ENCODE data around the gene ADGRL1. TPM values are rescaled to one million over a fixed set of nuclear protein-coding genes. Genes with fewer than 3 reads are reported as not detected.

The ADGRL1 gene
- total RNA-seq, 1 experiment from 2014 or later = 26.5 TPM

DNA sequence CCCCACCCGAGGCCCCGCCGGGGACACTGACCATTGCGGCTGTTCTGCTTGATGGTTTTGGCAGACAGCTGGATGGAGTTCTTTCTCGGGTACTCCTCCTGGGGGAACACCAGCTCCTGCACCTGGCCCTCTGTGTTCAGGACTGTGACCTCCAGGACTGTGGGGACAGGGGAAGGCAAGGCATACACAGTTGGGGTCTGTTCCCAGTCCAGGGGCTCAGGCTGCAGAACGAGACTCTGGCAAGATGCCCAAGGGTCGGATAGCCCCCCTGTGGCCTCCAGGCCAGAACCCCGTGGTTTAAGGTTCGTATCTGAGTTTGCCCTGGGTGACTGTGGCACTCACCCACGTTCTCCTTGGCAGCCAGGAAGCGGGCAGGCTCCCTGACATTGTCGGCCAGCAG lies 46.9 kb downstream of the ADGRL1 start:
- intact Hi-C loops (cut with micrococcal nuclease; ENCODE audit: unreplicated experiment) = no loop called here
- no peaks in the 10 kb centered on the region for H3K4me1 Mint-ChIP-seq (ENCODE audit: low read depth, unreplicated experiment)
- H3K4me3 Mint-ChIP-seq (ENCODE audit: low read depth, unreplicated experiment) = no peak overlapping the region
- H3K27me3 Mint-ChIP-seq (ENCODE audit: unreplicated experiment) = no peaks in the 10 kb centered on the region
- H3K27ac Mint-ChIP-seq (ENCODE audit: unreplicated experiment) = no peak overlapping the region
- no TSS peak for BruUV-seq (replicated peaks)
- CTCF ChIA-PET = interaction anchor here (0.6 kb wide), 1 partner anchor 274 kb away, joined by 4 read pairs; no protein-coding TSS in a partner anchor
- DNase-seq = no peak
- no peaks in the 10 kb centered on the region for H3K9me3 Mint-ChIP-seq (ENCODE audit: low read depth, unreplicated experiment)
- TF ChIP-seq, protein P1, sequence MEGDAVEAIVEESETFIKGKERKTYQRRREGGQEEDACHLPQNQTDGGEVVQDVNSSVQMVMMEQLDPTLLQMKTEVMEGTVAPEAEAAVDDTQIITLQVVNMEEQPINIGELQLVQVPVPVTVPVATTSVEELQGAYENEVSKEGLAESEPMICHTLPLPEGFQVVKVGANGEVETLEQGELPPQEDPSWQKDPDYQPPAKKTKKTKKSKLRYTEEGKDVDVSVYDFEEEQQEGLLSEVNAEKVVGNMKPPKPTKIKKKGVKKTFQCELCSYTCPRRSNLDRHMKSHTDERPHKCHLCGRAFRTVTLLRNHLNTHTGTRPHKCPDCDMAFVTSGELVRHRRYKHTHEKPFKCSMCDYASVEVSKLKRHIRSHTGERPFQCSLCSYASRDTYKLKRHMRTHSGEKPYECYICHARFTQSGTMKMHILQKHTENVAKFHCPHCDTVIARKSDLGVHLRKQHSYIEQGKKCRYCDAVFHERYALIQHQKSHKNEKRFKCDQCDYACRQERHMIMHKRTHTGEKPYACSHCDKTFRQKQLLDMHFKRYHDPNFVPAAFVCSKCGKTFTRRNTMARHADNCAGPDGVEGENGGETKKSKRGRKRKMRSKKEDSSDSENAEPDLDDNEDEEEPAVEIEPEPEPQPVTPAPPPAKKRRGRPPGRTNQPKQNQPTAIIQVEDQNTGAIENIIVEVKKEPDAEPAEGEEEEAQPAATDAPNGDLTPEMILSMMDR (IDR thresholded peaks at IDR 0.05; ENCODE audit: unreplicated experiment) = no peak
- H3K36me3 Mint-ChIP-seq (ENCODE audit: insufficient read depth, unreplicated experiment) = no peaks in the 10 kb centered on the region

DNA sequence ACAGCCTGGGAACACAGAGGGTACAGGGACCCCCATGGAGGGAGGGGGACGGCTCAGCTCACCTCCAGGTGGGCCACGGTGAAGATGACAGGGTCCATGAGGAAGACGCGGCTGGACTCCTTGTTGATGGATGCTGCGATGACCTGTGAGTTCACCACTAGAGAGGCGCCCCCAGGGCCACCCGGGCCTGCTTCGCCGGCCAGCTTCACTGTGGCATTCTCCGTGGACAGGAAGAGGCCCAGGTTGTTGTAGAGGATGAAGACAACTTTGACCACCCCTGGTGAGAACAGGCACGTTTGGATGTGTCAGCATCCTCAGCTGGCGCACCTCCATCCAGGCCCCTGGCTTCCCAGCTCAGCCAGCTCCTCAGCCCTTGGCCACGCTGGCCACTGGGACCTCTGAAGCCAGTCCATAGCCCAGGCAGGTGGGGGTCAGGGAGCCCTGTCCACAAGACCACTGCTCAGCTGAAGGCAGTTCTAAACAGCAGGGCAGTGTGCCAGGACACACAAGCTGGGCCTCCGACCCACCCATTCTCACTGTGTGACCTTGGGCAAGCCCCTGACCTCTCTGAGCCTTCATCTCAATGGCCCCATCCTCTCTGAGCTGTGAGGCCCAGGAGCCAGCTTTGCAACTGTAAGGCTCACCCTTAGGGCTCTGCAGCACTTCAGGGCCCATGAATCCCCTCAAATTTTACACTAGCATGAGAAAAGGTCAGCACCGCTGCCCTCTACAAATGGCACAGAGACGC lies 47.5 kb downstream of the ADGRL1 start:
- CTCF ChIA-PET = interaction anchor here (0.5 kb wide), 1 partner anchor 427 kb away, joined by 3 read pairs; no protein-coding TSS in a partner anchor
- Mint-ChIP-seq H3K36me3 (ENCODE audit: insufficient read depth, unreplicated experiment) (no peaks in the 10 kb centered on the region), H3K27me3 (ENCODE audit: unreplicated experiment) (no peaks in the 10 kb centered on the region), H3K27ac (ENCODE audit: unreplicated experiment) (no peak overlapping the region), H3K9me3 (ENCODE audit: low read depth, unreplicated experiment) (no peaks in the 10 kb centered on the region), H3K4me3 (ENCODE audit: low read depth, unreplicated experiment) (no peak overlapping the region), H3K4me1 (ENCODE audit: low read depth, unreplicated experiment) (no peaks in the 10 kb centered on the region)
- intact Hi-C loops (cut with micrococcal nuclease; ENCODE audit: unreplicated experiment) = no loop called here
- BruUV-seq (replicated peaks) = no TSS peak
- TF ChIP-seq, protein P1 (IDR thresholded peaks at IDR 0.05; ENCODE audit: unreplicated experiment) = no peak
- no peak for DNase-seq

DNA sequence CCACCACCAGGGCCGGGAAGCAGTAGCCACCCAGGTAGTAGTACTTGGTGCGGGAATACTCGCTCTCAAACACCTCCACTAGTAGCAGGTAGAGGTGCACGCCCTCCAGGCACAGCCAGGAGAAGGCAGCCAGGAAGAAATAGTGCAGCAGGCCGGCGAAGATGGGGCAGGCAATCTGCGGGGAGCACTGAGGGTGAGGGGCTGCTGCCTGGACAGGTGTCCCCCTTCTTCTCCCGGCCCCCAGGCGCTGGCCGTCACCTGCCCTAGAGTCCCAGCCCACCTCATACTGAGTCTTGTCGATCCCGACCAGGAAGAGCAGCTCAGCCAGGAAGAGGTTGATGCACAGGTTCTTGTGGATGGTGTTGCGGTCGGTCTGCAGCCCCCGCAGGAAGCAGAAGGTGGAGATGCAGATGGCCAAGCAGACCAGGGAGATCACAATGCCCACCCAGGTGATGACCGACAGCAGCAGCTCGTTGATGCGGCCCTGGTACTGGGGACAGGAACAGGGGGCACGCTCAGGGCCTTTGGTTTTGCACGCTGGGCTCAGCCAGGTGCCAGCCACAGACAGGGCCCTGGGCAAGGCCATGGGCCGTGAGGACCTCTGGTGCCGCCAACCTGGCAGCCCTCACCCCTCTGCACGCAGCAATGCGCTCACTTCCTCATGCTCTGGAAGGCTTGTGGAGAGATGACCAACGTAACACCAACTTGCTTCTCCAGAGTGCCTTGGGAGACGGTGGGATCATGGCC lies 48.8 kb downstream of the ADGRL1 start:
- Mint-ChIP-seq H3K9me3 (ENCODE audit: low read depth, unreplicated experiment) (no peaks in the 10 kb centered on the region), H3K4me3 (ENCODE audit: low read depth, unreplicated experiment) (no peak overlapping the region), H3K27me3 (ENCODE audit: unreplicated experiment) (no peaks in the 10 kb centered on the region), H3K36me3 (ENCODE audit: insufficient read depth, unreplicated experiment) (no peaks in the 10 kb centered on the region), H3K4me1 (ENCODE audit: low read depth, unreplicated experiment) (no peaks in the 10 kb centered on the region), H3K27ac (ENCODE audit: unreplicated experiment) (no peak overlapping the region)
- intact Hi-C loops (cut with micrococcal nuclease; ENCODE audit: unreplicated experiment) = no loop called here
- CTCF ChIA-PET = no interaction called here
- DNase-seq = no peak
- no TSS peak for BruUV-seq (replicated peaks)
- TF ChIP-seq, protein P1 (IDR thresholded peaks at IDR 0.05; ENCODE audit: unreplicated experiment) = no peak

DNA sequence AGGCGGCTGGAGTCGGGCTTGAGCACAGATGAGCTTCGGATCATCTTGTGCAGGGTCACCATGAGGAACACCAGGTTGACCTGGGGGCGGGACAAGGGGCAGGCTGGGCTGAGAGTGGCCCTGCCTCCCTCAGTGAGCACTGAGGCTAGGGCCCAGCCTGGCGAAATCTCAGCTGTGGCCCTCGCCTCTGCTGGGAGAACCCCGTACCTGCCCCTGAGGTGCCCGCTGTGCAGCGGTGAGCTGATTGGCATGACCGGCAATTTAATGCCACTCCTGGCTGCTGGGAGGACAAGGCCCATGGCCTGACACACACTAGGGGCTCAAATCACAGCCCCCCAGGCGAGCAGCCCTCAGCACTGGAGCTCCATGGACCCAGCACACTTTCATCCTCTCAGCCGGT lies 49.8 kb downstream of the ADGRL1 start:
- Mint-ChIP-seq H3K4me1 (ENCODE audit: low read depth, unreplicated experiment) (no peaks in the 10 kb centered on the region), H3K9me3 (ENCODE audit: low read depth, unreplicated experiment) (no peaks in the 10 kb centered on the region), H3K27me3 (ENCODE audit: unreplicated experiment) (no peaks in the 10 kb centered on the region), H3K4me3 (ENCODE audit: low read depth, unreplicated experiment) (no peak overlapping the region), H3K27ac (ENCODE audit: unreplicated experiment) (no peak overlapping the region), H3K36me3 (ENCODE audit: insufficient read depth, unreplicated experiment) (no peaks in the 10 kb centered on the region)
- CTCF ChIA-PET = interaction anchor here (0.6 kb wide), 1 partner anchor 418 kb away, joined by 4 read pairs; no protein-coding TSS in a partner anchor
- intact Hi-C loops (cut with micrococcal nuclease; ENCODE audit: unreplicated experiment) = no loop called here
- BruUV-seq (replicated peaks) = no TSS peak
- TF ChIP-seq, protein P1 (IDR thresholded peaks at IDR 0.05; ENCODE audit: unreplicated experiment) = no peak
- DNase-seq = no peak

All from Calu3 (cell line).